Breast epithelium (tissue), 3 donors: Measurements from ENCODE around the gene ARHGEF10L.

Source experiments
- CTCF ChIP-seq, 3 donors: fragments of 450-650 bp; IDR thresholded peaks; one replicate each; pipeline ENCODE4 v1.5.1; 2016 to 2017; ENCODE audit warnings: antibody characterized with exemption in 3 of 3, mild to moderate bottlenecking in 3 of 3, moderate library complexity in 3 of 3
- POLR2A ChIP-seq: fragments of 450-650 bp; IDR thresholded peaks from one replicate; pipeline ENCODE4 v1.6.1; 2016; ENCODE audit warnings: antibody characterized with exemption, mild to moderate bottlenecking, moderate library complexity
- POLR2AphosphoS5 ChIP-seq, 3 donors: sonication (generic); formaldehyde crosslinking; IDR thresholded peaks; one replicate each; pipeline ENCODE4 v1.6.1; 2017; ENCODE audit warnings: antibody characterized with exemption in 3 of 3

- TF ChIP-seq CTCF (IDR thresholded peaks at IDR 0.05) (no peak), POLR2A (no peak), POLR2AphosphoS5 (IDR thresholded peaks at IDR 0.05) (no peak)
Measured at GRCh38 chr1:17612831-17613230, 73.3 kb downstream of the ARHGEF10L start.
